GM23338 (cell line): ENCODE data around the gene B3GNT3. TPM values are rescaled to one million over a fixed set of nuclear protein-coding genes. Genes with fewer than 3 reads are reported as not detected.

Source experiments
- ATAC-seq: fragments of 200-7000 bp; cut with Tn5 transposase; 3 replicates; pipeline ENCODE4 v1.9.1; 2020
- DNase-seq: peaks from one replicate; pipeline ENCODE4 v3.0.0-alpha.2; 2015; ENCODE audit warnings: low spot score
- H2AFZ ChIP-seq: fragments of 200-600 bp; sonication (generic); 2 replicates; pipeline ENCODE4 v1.8.0; 2016; ENCODE audit warnings: antibody characterized with exemption, mild to moderate bottlenecking, moderate library complexity
- H3F3A ChIP-seq: fragments of 200-600 bp; sonication (generic); replicated peaks from 2 replicates; pipeline ENCODE4 v1.8.0; 2017; ENCODE audit warnings: antibody characterized with exemption, mixed run types, low read depth
- H3K27ac ChIP-seq: fragments of 200-600 bp; sonication (generic); 2 replicates; pipeline ENCODE4 v1.6.1; 2016; ENCODE audit warnings: low read depth
- H3K27me3 ChIP-seq: fragments of 200-600 bp; sonication (generic); 2 replicates; pipeline ENCODE4 v1.8.0; 2016; ENCODE audit warnings: mild to moderate bottlenecking, mixed run types, moderate library complexity; ENCODE audit not compliant: insufficient read depth
- H3K36me3 ChIP-seq: fragments of 200-600 bp; sonication (generic); 2 replicates; pipeline ENCODE4 v1.8.0; 2016; ENCODE audit warnings: mild to moderate bottlenecking; ENCODE audit not compliant: insufficient read depth
- H3K4me1 ChIP-seq: fragments of 200-600 bp; sonication (generic); 2 replicates; pipeline ENCODE4 v1.8.0; 2016; ENCODE audit warnings: mild to moderate bottlenecking, moderate library complexity; ENCODE audit not compliant: insufficient read depth
- H3K4me2 ChIP-seq: fragments of 200-600 bp; sonication (generic); 2 replicates; pipeline ENCODE4 v1.7.1; 2017; ENCODE audit warnings: mixed run types
- H3K4me3 ChIP-seq: fragments of 200-600 bp; sonication (generic); 2 replicates; pipeline ENCODE4 v1.6.1; 2016; ENCODE audit warnings: mixed run types
- H3K79me2 ChIP-seq: fragments of 200-600 bp; sonication (generic); replicated peaks from 2 replicates; pipeline ENCODE4 v1.8.0; 2017; ENCODE audit warnings: mild to moderate bottlenecking; ENCODE audit not compliant: insufficient read depth
- H3K9me2 ChIP-seq: fragments of 200-600 bp; sonication (generic); 2 replicates; pipeline ENCODE4 v1.8.0; 2017; ENCODE audit not compliant: insufficient read depth
- H4K20me1 ChIP-seq: fragments of 200-600 bp; sonication (generic); replicated peaks from 2 replicates; pipeline ENCODE4 v1.8.0; 2017; ENCODE audit warnings: mild to moderate bottlenecking; ENCODE audit not compliant: insufficient read depth
- H3K27ac Mint-ChIP-seq: 2 replicates; pipeline ENCODE4 v1.8.0; 2020; ENCODE audit warnings: inconsistent platforms, mild to moderate bottlenecking, moderate library complexity, mixed read lengths
- H3K27me3 Mint-ChIP-seq: 3 replicates; pipeline ENCODE4 v1.8.0; 2022; ENCODE audit warnings: low read depth, mild to moderate bottlenecking, moderate library complexity, mixed read lengths, inconsistent platforms; ENCODE audit not compliant: insufficient read depth, poor library complexity
- H3K36me3 Mint-ChIP-seq: 3 replicates; pipeline ENCODE4 v1.8.0; 2021; ENCODE audit warnings: low read depth, mild to moderate bottlenecking, inconsistent platforms, moderate library complexity, mixed read lengths
- H3K4me1 Mint-ChIP-seq: 3 replicates; pipeline ENCODE4 v1.8.0; 2020; ENCODE audit warnings: mild to moderate bottlenecking, inconsistent platforms, mixed read lengths
- H3K4me3 Mint-ChIP-seq: 3 replicates; pipeline ENCODE4 v1.8.0; 2021; ENCODE audit warnings: moderate library complexity, mild to moderate bottlenecking, inconsistent platforms, mixed read lengths
- H3K9me3 Mint-ChIP-seq: 3 replicates; pipeline ENCODE4 v1.8.0; 2020; ENCODE audit warnings: moderate library complexity, mild to moderate bottlenecking, inconsistent platforms, mixed read lengths
- CREB1 ChIP-seq: fragments of 250-450 bp; sonication (Bioruptor Pico); IDR thresholded peaks from 2 replicates; pipeline ENCODE4 v1.5.0; 2020; ENCODE audit warnings: low read depth, mild to moderate bottlenecking, moderate library complexity
- CTCF ChIP-seq, 2 experiments: fragments of 200-600 bp in 1 of 2; sonication (generic) in 1 of 2; conservative IDR thresholded peaks; 2 replicates each; pipeline versions ENCODE4 v1.5.1 to v1.6.1; 2016 to 2017; ENCODE audit warnings: antibody characterized with exemption in 2 of 2, low read depth in 2 of 2, mild to moderate bottlenecking in 2 of 2, moderate library complexity in 1 of 2
- EZH2 ChIP-seq: fragments of 200-600 bp; sonication (generic); IDR thresholded peaks from one replicate; pipeline ENCODE4 v1.8.0; 2017; ENCODE audit warnings: antibody characterized with exemption, mild to moderate bottlenecking, low read depth; ENCODE audit not compliant: unreplicated experiment
- EZH2phosphoT487 ChIP-seq: fragments of 200-600 bp; sonication (generic); IDR thresholded peaks from one replicate; pipeline ENCODE4 v1.8.1; 2018; ENCODE audit warnings: antibody characterized with exemption; ENCODE audit not compliant: unreplicated experiment
- JUNB ChIP-seq: IDR thresholded peaks from one replicate; pipeline ENCODE4 v1.6.1; 2016; ENCODE audit warnings: antibody characterized with exemption; ENCODE audit not compliant: unreplicated experiment
- REST ChIP-seq: IDR thresholded peaks from one replicate; pipeline ENCODE4 v1.6.1; 2018; ENCODE audit warnings: antibody characterized with exemption; ENCODE audit not compliant: unreplicated experiment
- ZNF331 ChIP-seq: fragments of 250-450 bp; sonication (Bioruptor Pico); IDR thresholded peaks from 2 replicates; pipeline ENCODE4 v1.5.0; 2020; ENCODE audit warnings: low read depth, mild to moderate bottlenecking, moderate library complexity
- polyA plus RNA-seq: library from polyadenylated mRNA; unstranded; fragments of >200 nt; fragmentation: Nextera tagmentation; extraction: Ambion mirVana; gene quantifications from 2 replicates; pipeline ENCODE4 v1.2.1, GENCODE V29; 2016
- total RNA-seq: library from RNA; depleted of rRNA; stranded (reverse); fragments of >200 nt; shearing (Covaris generic); gene quantifications from 2 replicates; pipeline ENCODE4 v1.2.3, GENCODE V29; 2014
- TF ChIP-seq, protein P1 (sequence below): IDR thresholded peaks from 2 replicates; pipeline ENCODE4 v1.6.1; 2016; ENCODE audit warnings: antibody characterized with exemption
- TF ChIP-seq, protein P2 (sequence below): fragments of 250-450 bp; sonication (Bioruptor Pico); IDR thresholded peaks from 2 replicates; pipeline ENCODE4 v1.5.0; 2020; ENCODE audit warnings: mild to moderate bottlenecking, moderate library complexity

The B3GNT3 gene
- total and polyA plus RNA-seq, 2 experiments from 2014 or later = 0.99 to 1.9 TPM

DNA sequence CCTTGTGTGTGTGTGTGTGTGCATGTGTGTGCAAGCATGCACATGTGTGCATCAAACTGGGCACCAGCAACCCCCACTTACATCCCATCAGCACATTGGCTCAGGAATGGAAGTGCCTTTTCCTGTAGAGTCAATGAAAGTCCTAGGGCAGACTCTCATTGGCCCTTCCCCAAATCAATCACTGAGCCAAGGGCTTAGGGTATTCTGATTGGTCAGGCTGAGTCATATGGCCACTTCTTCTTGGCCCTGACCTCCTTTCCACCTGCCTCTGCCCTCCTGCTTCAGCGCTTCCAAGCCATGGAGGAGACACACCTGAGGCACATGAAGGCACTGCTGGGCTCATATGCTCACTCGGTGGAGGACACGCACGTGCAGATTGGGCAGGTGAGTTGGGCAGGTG lies 22.8 kb upstream of the B3GNT3 start:
- H3K4me1 Mint-ChIP-seq = no peaks in the 10 kb centered on the region; the same call in 2 of the 3 replicates

More for the DNA sequence above, 22.8 kb upstream of the B3GNT3 start:
- H3K4me1 ChIP-seq = no peaks in the 10 kb centered on the region
- H3K4me2 ChIP-seq = no peak overlapping the region
- H3K9me2 ChIP-seq = no peaks in the 10 kb centered on the region
- Mint-ChIP-seq H3K9me3 (no peaks in the 10 kb centered on the region), H3K27me3 (peaks cover 9% of the 10 kb centered on the region), H3K4me3 (no peak overlapping the region), H3K27ac (no peak overlapping the region), H3K36me3 (peaks cover 6% of the 10 kb centered on the region; the same call in 2 of the 3 replicates)
- H3K27ac ChIP-seq = no peak overlapping the region
- no peaks in the 10 kb centered on the region for H3K79me2 ChIP-seq
- no peak overlapping the region for H2AFZ ChIP-seq
- no peak overlapping the region for H3K4me3 ChIP-seq
- no peaks in the 10 kb centered on the region for H3K36me3 ChIP-seq
- H3K27me3 ChIP-seq = no peaks in the 10 kb centered on the region
- H4K20me1 ChIP-seq = no peaks in the 10 kb centered on the region; the same call in 1 of the 2 replicates
- DNase-seq = peak; percentile 52
- TF ChIP-seq ZNF331 (CRISPR knock-in tag) (no peak), JUNB (no peak), REST (no peak), EZH2phosphoT487 (no peak), CREB1 (no peak), EZH2 (no peak), CTCF (conservative IDR thresholded peaks at IDR 0.05; ENCODE audit: low read depth in 2 of 2) (no peak)
- TF ChIP-seq, protein P1, sequence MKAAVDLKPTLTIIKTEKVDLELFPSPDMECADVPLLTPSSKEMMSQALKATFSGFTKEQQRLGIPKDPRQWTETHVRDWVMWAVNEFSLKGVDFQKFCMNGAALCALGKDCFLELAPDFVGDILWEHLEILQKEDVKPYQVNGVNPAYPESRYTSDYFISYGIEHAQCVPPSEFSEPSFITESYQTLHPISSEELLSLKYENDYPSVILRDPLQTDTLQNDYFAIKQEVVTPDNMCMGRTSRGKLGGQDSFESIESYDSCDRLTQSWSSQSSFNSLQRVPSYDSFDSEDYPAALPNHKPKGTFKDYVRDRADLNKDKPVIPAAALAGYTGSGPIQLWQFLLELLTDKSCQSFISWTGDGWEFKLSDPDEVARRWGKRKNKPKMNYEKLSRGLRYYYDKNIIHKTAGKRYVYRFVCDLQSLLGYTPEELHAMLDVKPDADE = no peak
- TF ChIP-seq, protein P2, sequence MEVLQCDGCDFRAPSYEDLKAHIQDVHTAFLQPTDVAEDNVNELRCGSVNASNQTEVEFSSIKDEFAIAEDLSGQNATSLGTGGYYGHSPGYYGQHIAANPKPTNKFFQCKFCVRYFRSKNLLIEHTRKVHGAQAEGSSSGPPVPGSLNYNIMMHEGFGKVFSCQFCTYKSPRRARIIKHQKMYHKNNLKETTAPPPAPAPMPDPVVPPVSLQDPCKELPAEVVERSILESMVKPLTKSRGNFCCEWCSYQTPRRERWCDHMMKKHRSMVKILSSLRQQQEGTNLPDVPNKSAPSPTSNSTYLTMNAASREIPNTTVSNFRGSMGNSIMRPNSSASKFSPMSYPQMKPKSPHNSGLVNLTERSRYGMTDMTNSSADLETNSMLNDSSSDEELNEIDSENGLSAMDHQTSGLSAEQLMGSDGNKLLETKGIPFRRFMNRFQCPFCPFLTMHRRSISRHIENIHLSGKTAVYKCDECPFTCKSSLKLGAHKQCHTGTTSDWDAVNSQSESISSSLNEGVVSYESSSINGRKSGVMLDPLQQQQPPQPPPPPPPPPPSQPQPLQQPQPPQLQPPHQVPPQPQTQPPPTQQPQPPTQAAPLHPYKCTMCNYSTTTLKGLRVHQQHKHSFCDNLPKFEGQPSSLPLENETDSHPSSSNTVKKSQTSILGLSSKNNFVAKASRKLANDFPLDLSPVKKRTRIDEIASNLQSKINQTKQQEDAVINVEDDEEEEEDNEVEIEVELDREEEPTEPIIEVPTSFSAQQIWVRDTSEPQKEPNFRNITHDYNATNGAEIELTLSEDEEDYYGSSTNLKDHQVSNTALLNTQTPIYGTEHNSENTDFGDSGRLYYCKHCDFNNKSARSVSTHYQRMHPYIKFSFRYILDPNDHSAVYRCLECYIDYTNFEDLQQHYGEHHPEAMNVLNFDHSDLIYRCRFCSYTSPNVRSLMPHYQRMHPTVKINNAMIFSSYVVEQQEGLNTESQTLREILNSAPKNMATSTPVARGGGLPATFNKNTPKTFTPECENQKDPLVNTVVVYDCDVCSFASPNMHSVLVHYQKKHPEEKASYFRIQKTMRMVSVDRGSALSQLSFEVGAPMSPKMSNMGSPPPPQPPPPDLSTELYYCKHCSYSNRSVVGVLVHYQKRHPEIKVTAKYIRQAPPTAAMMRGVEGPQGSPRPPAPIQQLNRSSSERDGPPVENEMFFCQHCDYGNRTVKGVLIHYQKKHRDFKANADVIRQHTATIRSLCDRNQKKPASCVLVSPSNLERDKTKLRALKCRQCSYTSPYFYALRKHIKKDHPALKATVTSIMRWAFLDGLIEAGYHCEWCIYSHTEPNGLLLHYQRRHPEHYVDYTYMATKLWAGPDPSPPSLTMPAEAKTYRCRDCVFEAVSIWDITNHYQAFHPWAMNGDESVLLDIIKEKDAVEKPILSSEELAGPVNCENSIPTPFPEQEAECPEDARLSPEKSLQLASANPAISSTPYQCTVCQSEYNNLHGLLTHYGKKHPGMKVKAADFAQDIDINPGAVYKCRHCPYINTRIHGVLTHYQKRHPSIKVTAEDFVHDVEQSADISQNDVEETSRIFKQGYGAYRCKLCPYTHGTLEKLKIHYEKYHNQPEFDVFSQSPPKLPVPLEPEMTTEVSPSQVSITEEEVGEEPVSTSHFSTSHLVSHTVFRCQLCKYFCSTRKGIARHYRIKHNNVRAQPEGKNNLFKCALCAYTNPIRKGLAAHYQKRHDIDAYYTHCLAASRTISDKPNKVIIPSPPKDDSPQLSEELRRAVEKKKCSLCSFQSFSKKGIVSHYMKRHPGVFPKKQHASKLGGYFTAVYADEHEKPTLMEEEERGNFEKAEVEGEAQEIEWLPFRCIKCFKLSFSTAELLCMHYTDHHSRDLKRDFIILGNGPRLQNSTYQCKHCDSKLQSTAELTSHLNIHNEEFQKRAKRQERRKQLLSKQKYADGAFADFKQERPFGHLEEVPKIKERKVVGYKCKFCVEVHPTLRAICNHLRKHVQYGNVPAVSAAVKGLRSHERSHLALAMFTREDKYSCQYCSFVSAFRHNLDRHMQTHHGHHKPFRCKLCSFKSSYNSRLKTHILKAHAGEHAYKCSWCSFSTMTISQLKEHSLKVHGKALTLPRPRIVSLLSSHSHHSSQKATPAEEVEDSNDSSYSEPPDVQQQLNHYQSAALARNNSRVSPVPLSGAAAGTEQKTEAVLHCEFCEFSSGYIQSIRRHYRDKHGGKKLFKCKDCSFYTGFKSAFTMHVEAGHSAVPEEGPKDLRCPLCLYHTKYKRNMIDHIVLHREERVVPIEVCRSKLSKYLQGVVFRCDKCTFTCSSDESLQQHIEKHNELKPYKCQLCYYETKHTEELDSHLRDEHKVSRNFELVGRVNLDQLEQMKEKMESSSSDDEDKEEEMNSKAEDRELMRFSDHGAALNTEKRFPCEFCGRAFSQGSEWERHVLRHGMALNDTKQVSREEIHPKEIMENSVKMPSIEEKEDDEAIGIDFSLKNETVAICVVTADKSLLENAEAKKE (CRISPR knock-in tag) = no peak
- no peaks in the 10 kb centered on the region for H3F3A ChIP-seq
- ATAC-seq = no peak
